Activated CD8-positive, alpha-beta T cell treated with anti-CD3 and anti-CD28 coated beads, Interleukin-2, amount 10 ng/mL, durations not matched to agents 7 days and 5 days (primary cell): ENCODE results near the gene ZNF521. TPM values are rescaled to one million over a fixed set of nuclear protein-coding genes. Genes with fewer than 3 reads are reported as not detected.

Source experiments
- ATAC-seq: fragments of 150-1000 bp; cut with Tn5 transposase; one replicate; pipeline ENCODE4 v1.10.0; 2021; ENCODE audit warnings: moderate library complexity
- CTCF ChIA-PET: fragments of 350-600 bp; sonication (Branson Sonifier 250); formaldehyde crosslinking; loops from one replicate; lab custom pipeline; 2021; ENCODE audit warnings: antibody characterized with exemption; lab: Charles Lee
- POLR2A ChIA-PET: fragments of 350-600 bp; sonication (Branson Sonifier 250); formaldehyde crosslinking; loops from one replicate; lab custom pipeline; 2021; ENCODE audit warnings: antibody characterized with exemption; lab: Charles Lee
- DNase-seq: peaks from one replicate; pipeline ENCODE4 v3.0.0-alpha.2; 2020
- H3K27ac Mint-ChIP-seq: one replicate; pipeline ENCODE4 v1.8.0; 2021; ENCODE audit warnings: mild to moderate bottlenecking, mixed read lengths
- H3K27me3 Mint-ChIP-seq: one replicate; pipeline ENCODE4 v1.8.0; 2021; ENCODE audit warnings: low read depth, mixed read lengths
- H3K36me3 Mint-ChIP-seq: one replicate; pipeline ENCODE4 v1.8.0; 2021; ENCODE audit warnings: low read depth, mixed read lengths
- H3K4me1 Mint-ChIP-seq: one replicate; pipeline ENCODE4 v1.8.0; 2021; ENCODE audit warnings: low read depth, mixed read lengths
- H3K4me3 Mint-ChIP-seq: one replicate; pipeline ENCODE4 v1.8.0; 2021; ENCODE audit warnings: mild to moderate bottlenecking, mixed read lengths
- H3K9me3 Mint-ChIP-seq: one replicate; pipeline ENCODE4 v1.8.0; 2022; ENCODE audit warnings: mixed read lengths; ENCODE audit not compliant: insufficient read depth
- total RNA-seq, 2 experiments: library from RNA; stranded (reverse); gene quantifications; one replicate each; pipeline ENCODE4 v1.2.3, GENCODE V29; 2021

ZNF521 gene
- total RNA-seq, 2 experiments from 2014 or later, result not detected

- Mint-ChIP-seq H3K4me1 (no peaks in the 10 kb centered on the region), H3K27me3 (no peaks in the 10 kb centered on the region), H3K9me3 (no peaks in the 10 kb centered on the region), H3K4me3 (no peak overlapping the region), H3K27ac (no peak overlapping the region), H3K36me3 (no peaks in the 10 kb centered on the region)
- POLR2A ChIA-PET, result no interaction called here
- ATAC-seq, result no peak
- no peak for DNase-seq
- CTCF ChIA-PET, result no interaction called here
These were observed 293.4 kb downstream of the ZNF521 start for GRCh38 chr18:25058521-25058920.

DNA sequence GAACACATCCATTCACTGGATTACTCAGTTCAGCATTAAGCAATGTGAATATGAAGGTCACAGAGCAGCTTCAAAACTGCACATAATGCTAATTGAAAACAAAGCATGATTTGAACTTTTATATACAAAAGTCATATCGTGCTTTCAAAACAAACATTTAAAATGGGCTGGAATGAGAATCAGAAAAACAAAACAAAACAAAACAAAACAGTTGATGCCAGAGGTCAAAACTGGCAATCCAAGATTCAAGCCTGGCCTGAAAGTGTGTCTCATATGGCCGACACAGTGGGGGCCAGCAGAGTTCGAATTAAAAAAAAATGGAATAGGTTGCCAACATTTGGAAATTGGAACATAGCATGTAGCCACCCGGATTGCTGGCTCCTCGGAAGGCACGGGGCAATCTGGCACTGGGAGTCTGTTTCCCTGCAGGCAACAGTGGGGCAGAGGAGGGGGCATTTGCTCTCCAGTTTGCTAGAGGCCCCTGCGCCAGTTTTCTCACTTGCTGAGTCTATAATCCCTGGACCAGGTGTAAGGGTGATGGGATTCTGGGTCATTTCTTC lies 294.4 kb downstream of the ZNF521 start:
- ChIA-PET POLR2A (no interaction called here), CTCF (no interaction called here)
- Mint-ChIP-seq H3K9me3 (no peaks in the 10 kb centered on the region), H3K4me1 (no peaks in the 10 kb centered on the region), H3K27ac (no peak overlapping the region), H3K4me3 (no peak overlapping the region), H3K36me3 (no peaks in the 10 kb centered on the region), H3K27me3 (no peaks in the 10 kb centered on the region)
- ATAC-seq (no peak), DNase-seq (no peak)

DNA sequence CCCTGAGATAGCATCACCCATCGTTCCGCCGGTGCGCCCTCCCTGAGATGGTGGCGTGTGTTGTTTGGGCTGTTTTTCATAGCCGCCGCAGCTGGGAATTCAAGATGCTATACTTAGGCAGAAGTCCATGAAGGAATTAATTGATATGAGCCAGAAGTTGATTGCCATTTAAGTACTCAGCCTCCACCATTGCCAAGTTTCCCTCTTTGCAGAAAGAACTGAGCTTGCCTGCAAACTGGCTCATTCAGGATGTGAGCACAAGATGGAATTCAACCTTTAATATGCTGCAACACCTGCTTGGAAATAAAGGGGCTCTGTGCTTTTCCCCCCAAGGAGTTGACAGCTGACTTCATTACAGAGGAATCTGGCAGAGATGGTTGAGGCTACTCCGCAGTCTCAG lies 295.5 kb downstream of the ZNF521 start:
- no peaks in the 10 kb centered on the region for H3K9me3 Mint-ChIP-seq
- ATAC-seq (no peak), DNase-seq (no peak)
- H3K27me3 Mint-ChIP-seq, result no peaks in the 10 kb centered on the region
- ChIA-PET POLR2A (no interaction called here), CTCF (no interaction called here)
- no peak overlapping the region for H3K27ac Mint-ChIP-seq
- no peaks in the 10 kb centered on the region for H3K4me1 Mint-ChIP-seq
- H3K36me3 Mint-ChIP-seq, result no peaks in the 10 kb centered on the region
- H3K4me3 Mint-ChIP-seq, result no peak overlapping the region

- ChIA-PET CTCF (no interaction called here), POLR2A (no interaction called here)
- Mint-ChIP-seq H3K4me3 (no peak overlapping the region), H3K36me3 (no peaks in the 10 kb centered on the region), H3K9me3 (no peaks in the 10 kb centered on the region), H3K4me1 (no peaks in the 10 kb centered on the region), H3K27me3 (no peaks in the 10 kb centered on the region), H3K27ac (no peak overlapping the region)
- ATAC-seq (no peak), DNase-seq (no peak)
These were observed 296.9 kb downstream of the ZNF521 start for GRCh38 chr18:25055076-25055475.

DNA sequence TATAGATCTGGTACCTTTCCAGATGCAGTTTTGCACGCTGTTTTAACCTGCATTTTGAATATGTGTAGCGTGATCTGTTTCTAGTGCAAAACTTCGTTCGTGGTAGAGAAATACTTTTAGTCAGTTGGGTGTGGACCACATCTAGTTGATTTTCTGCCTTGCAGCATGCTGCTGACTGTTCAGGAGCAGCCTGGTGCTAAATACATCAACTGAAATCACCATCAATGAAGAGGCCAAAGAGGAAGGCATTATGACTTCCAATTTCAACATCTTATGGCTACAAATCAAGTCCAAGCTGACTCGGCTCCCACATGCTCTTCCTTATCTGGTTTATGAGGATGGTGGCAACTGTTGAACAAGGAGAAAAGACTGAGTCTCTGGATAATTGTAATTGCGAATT lies 298.5 kb downstream of the ZNF521 start:
- ChIA-PET CTCF (no interaction called here), POLR2A (no interaction called here)
- H3K27me3 Mint-ChIP-seq, result no peaks in the 10 kb centered on the region
- H3K27ac Mint-ChIP-seq, result no peak overlapping the region
- no peaks in the 10 kb centered on the region for H3K36me3 Mint-ChIP-seq
- H3K9me3 Mint-ChIP-seq, result no peaks in the 10 kb centered on the region
- no peak overlapping the region for H3K4me3 Mint-ChIP-seq
- no peak for DNase-seq
- no peak for ATAC-seq
- H3K4me1 Mint-ChIP-seq, result no peaks in the 10 kb centered on the region

DNA sequence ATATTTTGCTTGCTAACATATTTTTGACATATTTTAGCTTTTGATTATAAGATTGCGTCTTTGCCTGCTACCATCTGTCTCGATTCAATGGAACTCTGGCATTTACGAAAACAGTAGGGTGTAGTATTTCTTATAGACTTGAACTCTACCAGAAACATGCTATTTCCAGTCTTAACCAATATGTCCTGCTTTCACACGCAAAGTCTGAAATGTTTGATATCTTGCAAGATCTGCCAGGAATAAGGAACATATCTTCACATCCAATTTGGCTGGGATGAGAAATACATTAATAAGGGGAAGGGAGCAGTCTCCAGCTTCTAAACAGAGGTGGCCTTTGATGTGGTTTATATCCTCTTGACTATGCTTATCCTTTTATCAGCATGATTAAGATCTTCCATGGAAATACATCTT lies 299.4 kb downstream of the ZNF521 start:
- H3K9me3 Mint-ChIP-seq, result no peaks in the 10 kb centered on the region
- no peak for DNase-seq
- CTCF ChIA-PET, result no interaction called here
- no peak for ATAC-seq
- POLR2A ChIA-PET, result no interaction called here
- no peaks in the 10 kb centered on the region for H3K36me3 Mint-ChIP-seq
- H3K27ac Mint-ChIP-seq, result no peak overlapping the region
- no peaks in the 10 kb centered on the region for H3K4me1 Mint-ChIP-seq
- H3K27me3 Mint-ChIP-seq, result no peaks in the 10 kb centered on the region
- H3K4me3 Mint-ChIP-seq, result no peak overlapping the region

GRCh38 chr18:25050605-25051004 lies 301.4 kb downstream of the ZNF521 start:
- H3K27ac Mint-ChIP-seq, result no peak overlapping the region
- ATAC-seq (no peak), DNase-seq (no peak)
- no peaks in the 10 kb centered on the region for H3K36me3 Mint-ChIP-seq
- POLR2A ChIA-PET, result no interaction called here
- CTCF ChIA-PET, result no interaction called here
- no peaks in the 10 kb centered on the region for H3K4me1 Mint-ChIP-seq
- H3K4me3 Mint-ChIP-seq, result no peak overlapping the region
- H3K27me3 Mint-ChIP-seq, result no peaks in the 10 kb centered on the region
- no peaks in the 10 kb centered on the region for H3K9me3 Mint-ChIP-seq

DNA sequence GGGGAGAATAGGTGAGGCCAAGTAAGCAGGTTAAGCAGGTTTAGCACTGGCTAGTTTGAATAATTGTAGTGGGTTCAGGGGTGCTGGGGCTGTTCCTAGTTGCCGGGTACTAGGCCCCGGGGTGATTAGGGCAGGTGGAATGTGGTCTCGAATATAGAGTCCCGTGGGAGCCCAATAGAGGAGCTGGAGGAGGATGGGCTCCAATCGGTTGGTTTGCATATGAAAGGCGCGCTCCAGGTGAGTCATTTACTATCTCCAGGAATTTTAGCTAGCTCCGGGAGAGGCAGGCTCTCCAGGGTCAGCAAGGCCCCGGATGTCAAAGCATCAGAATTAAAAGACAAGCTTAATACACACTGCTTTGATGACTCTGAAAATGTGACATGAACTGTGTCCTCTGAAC lies 304.0 kb downstream of the ZNF521 start:
- ChIA-PET CTCF (no interaction called here), POLR2A (no interaction called here)
- DNase-seq, result no peak
- Mint-ChIP-seq H3K36me3 (no peaks in the 10 kb centered on the region), H3K9me3 (no peaks in the 10 kb centered on the region), H3K4me1 (no peaks in the 10 kb centered on the region), H3K27ac (no peak overlapping the region), H3K4me3 (no peak overlapping the region), H3K27me3 (no peaks in the 10 kb centered on the region)
- no peak for ATAC-seq

DNA sequence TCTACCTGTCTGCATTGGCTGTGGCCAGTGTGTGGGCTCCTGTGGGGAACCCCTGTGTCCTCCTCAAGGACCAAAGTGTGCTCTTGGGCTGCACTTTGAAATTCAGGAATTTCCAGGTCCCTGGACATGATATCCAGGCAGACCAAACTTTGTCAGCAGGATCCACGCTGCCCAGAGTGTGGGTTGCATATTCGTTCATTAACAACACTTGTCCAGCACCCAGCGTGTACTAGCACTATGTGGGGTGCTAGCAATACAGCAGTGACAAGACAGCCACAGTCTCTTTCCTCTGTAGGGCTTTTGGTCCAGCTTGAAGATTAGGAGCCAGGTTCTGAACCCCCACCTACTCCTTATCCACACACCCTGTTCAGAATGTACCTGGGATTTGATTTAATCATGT lies 304.5 kb downstream of the ZNF521 start:
- no peaks in the 10 kb centered on the region for H3K4me1 Mint-ChIP-seq
- no peak overlapping the region for H3K4me3 Mint-ChIP-seq
- no peaks in the 10 kb centered on the region for H3K27me3 Mint-ChIP-seq
- no peak overlapping the region for H3K27ac Mint-ChIP-seq
- DNase-seq (no peak), ATAC-seq (no peak)
- POLR2A ChIA-PET, result no interaction called here
- H3K36me3 Mint-ChIP-seq, result no peaks in the 10 kb centered on the region
- H3K9me3 Mint-ChIP-seq, result no peaks in the 10 kb centered on the region
- CTCF ChIA-PET, result no interaction called here

DNA sequence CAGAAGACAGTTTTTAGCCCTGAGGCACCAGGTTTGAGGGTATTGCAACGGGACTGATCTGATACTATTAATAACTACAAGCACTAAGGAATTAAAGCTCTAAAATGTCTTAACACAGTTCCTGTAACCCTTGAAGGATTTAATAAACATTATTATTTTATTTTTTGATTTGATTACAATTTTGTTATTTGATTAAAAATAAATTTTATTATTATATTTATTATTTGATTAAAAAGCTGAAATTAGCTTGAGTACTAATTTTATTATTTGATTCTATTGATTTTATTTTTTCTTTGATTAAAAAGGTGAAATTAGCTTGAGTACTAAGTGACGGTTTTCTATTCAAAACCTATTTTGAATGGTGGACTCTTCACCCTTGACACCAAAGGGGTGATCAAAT lies 307.3 kb downstream of the ZNF521 start:
- DNase-seq, result no peak
- H3K9me3 Mint-ChIP-seq, result no peaks in the 10 kb centered on the region
- no peaks in the 10 kb centered on the region for H3K4me1 Mint-ChIP-seq
- POLR2A ChIA-PET, result no interaction called here
- H3K36me3 Mint-ChIP-seq, result no peaks in the 10 kb centered on the region
- ATAC-seq, result no peak
- H3K27me3 Mint-ChIP-seq, result no peaks in the 10 kb centered on the region
- no peak overlapping the region for H3K4me3 Mint-ChIP-seq
- H3K27ac Mint-ChIP-seq, result no peak overlapping the region
- CTCF ChIA-PET, result no interaction called here

DNA sequence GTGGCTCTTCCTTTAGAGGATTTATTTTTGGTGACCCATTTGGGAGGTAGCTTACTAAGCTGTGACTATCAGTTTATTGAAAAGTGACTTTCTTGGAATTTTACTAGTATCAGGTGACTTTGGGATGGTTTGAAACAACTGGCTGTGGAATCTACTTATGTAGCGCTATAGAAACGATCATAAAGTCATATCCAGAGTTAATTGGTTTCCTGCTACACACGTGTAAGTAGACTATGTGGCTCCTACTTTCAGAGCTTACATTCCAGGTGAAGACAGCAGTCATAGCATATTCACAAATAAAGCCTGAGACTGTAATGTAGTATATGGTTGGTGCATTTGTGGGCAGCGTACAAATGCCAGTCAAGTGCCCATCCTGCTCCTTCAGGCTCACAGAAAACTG lies 308.9 kb downstream of the ZNF521 start:
- ATAC-seq (no peak), DNase-seq (no peak)
- Mint-ChIP-seq H3K27ac (no peak overlapping the region), H3K27me3 (no peaks in the 10 kb centered on the region), H3K4me1 (no peaks in the 10 kb centered on the region), H3K4me3 (no peak overlapping the region), H3K9me3 (no peaks in the 10 kb centered on the region), H3K36me3 (no peaks in the 10 kb centered on the region)
- ChIA-PET POLR2A (no interaction called here), CTCF (no interaction called here)

DNA sequence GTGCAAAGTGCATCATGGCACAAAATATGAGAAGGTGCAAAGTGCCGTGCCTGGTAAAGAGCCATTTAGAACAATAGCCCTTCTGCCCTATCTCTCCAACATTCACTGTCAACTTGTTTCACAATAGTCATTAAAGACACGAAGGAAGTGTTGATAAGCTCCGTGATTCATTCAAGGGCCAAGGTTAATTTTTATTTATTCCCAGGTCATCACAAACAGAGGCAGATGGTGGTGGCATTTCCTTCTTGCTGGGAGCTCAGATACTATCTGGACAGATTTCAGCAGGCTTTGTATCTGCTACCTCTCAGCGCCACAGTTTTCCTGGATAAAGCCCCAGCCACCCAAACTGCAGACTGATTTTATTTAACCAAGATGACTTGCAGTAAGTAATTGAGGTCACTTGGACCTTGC lies 309.3 kb downstream of the ZNF521 start:
- no peak for DNase-seq
- Mint-ChIP-seq H3K27me3 (no peaks in the 10 kb centered on the region), H3K9me3 (no peaks in the 10 kb centered on the region), H3K36me3 (no peaks in the 10 kb centered on the region), H3K4me3 (no peak overlapping the region), H3K27ac (no peak overlapping the region), H3K4me1 (no peaks in the 10 kb centered on the region)
- ChIA-PET CTCF (no interaction called here), POLR2A (no interaction called here)
- ATAC-seq, result no peak

- ChIA-PET CTCF (no interaction called here), POLR2A (no interaction called here)
- no peaks in the 10 kb centered on the region for H3K4me1 Mint-ChIP-seq
- no peaks in the 10 kb centered on the region for H3K27me3 Mint-ChIP-seq
- H3K4me3 Mint-ChIP-seq, result no peak overlapping the region
- H3K9me3 Mint-ChIP-seq, result no peaks in the 10 kb centered on the region
- no peaks in the 10 kb centered on the region for H3K36me3 Mint-ChIP-seq
- DNase-seq, result no peak
- no peak overlapping the region for H3K27ac Mint-ChIP-seq
- no peak for ATAC-seq
These were observed 312.2 kb downstream of the ZNF521 start for GRCh38 chr18:25039781-25040180.
